Limb (tissue), 2 donors: ENCODE data around the gene ARHGEF37.

Experiments
- DNase-seq, 2 donors: peaks; one replicate each; pipeline ENCODE4 v3.0.0-alpha.2; 2016; ENCODE audit errors: extremely low spot score in 2 of 2

Gene ARHGEF37

GRCh38 chr5:149672701-149673476 lies 91.6 kb downstream of the ARHGEF37 start:
- no peak for DNase-seq

GRCh38 chr5:149674686-149675085 lies 93.4 kb downstream of the ARHGEF37 start:
- DNase-seq: no peak

- DNase-seq: no peak
These were observed 94.4 kb downstream of the ARHGEF37 start for GRCh38 chr5:149675610-149676201.

- no peak for DNase-seq
These were observed 96.4 kb downstream of the ARHGEF37 start for GRCh38 chr5:149677731-149678130.

- no peak for DNase-seq
These were observed 98.8 kb downstream of the ARHGEF37 start for GRCh38 chr5:149679876-149680809.

GRCh38 chr5:149680810-149681221 lies 99.5 kb downstream of the ARHGEF37 start:
- DNase-seq: no peak

GRCh38 chr5:149681252-149681651 lies 100.0 kb downstream of the ARHGEF37 start:
- DNase-seq: no peak

GRCh38 chr5:149681922-149682321 lies 100.6 kb downstream of the ARHGEF37 start:
- no peak for DNase-seq

- no peak for DNase-seq
These were observed 101.3 kb downstream of the ARHGEF37 start for GRCh38 chr5:149682532-149683075.

GRCh38 chr5:149683964-149684363 lies 102.7 kb downstream of the ARHGEF37 start:
- DNase-seq: no peak

GRCh38 chr5:149684371-149684770 lies 103.1 kb downstream of the ARHGEF37 start:
- no peak for DNase-seq
